Natural killer cell (primary cell): ENCODE measurements around the gene EPHB4. TPM values are rescaled to one million over a fixed set of nuclear protein-coding genes. Genes with fewer than 3 reads are reported as not detected.
A peak's percentile ranks its signal among the peaks of the same experiment; 100 is the strongest.

Source experiments
- ATAC-seq, 3 donors: fragments of 150-1000 bp in 2 of 3; fragments of 200-7000 bp in 1 of 3; cut with Tn5 transposase; 1 replicate in 1 of 3; 2 replicates in 2 of 3; pipeline ENCODE4 v1.10.0; 2021; ENCODE audit warnings: mild to moderate bottlenecking in 2 of 3, moderate library complexity in 2 of 3
- DNase-seq, 2 donors: peaks; one replicate each; pipeline versions ENCODE4 v3.0.0 to v3.0.0-alpha.2; 2013 to 2021; ENCODE audit warnings: mixed read lengths in 1 of 2
- H3K27ac ChIP-seq: one replicate; pipeline ENCODE4 v1.5.1; 2013; ENCODE audit warnings: mild to moderate bottlenecking, low read length
- H3K27me3 ChIP-seq: one replicate; pipeline ENCODE4 v1.6.1; 2013; ENCODE audit warnings: low read length; ENCODE audit not compliant: control insufficient read depth, insufficient read depth
- H3K36me3 ChIP-seq: one replicate; pipeline ENCODE4 v1.6.1; 2013; ENCODE audit warnings: low read length; ENCODE audit not compliant: control insufficient read depth, insufficient read depth
- H3K4me1 ChIP-seq: one replicate; pipeline ENCODE4 v1.6.1; 2013; ENCODE audit warnings: low read length; ENCODE audit not compliant: control insufficient read depth, insufficient read depth
- H3K4me3 ChIP-seq: one replicate; pipeline ENCODE4 v1.5.1; 2013; ENCODE audit warnings: low read length
- H3K9me3 ChIP-seq: one replicate; pipeline ENCODE4 v1.6.1; 2013; ENCODE audit warnings: low read length; ENCODE audit not compliant: control insufficient read depth, insufficient read depth
- H3K27ac Mint-ChIP-seq, 2 donors: one replicate each; pipeline ENCODE4 v1.8.0; 2022; ENCODE audit warnings: mild to moderate bottlenecking in 2 of 2, mixed read lengths in 2 of 2, moderate library complexity in 1 of 2
- H3K27me3 Mint-ChIP-seq, 2 donors: one replicate each; pipeline ENCODE4 v1.8.0; 2022; ENCODE audit warnings: low read depth in 2 of 2, mixed read lengths in 2 of 2
- H3K36me3 Mint-ChIP-seq: one replicate; pipeline ENCODE4 v1.8.0; 2022; ENCODE audit warnings: mixed read lengths
- H3K4me1 Mint-ChIP-seq, 2 donors: one replicate each; pipeline ENCODE4 v1.8.0; 2022; ENCODE audit warnings: mixed read lengths in 2 of 2
- H3K4me3 Mint-ChIP-seq: one replicate; pipeline ENCODE4 v1.8.0; 2022; ENCODE audit warnings: mild to moderate bottlenecking, moderate library complexity, mixed read lengths
- H3K9me3 Mint-ChIP-seq, 2 donors: one replicate each; pipeline ENCODE4 v1.8.0; 2022; ENCODE audit warnings: mixed read lengths in 2 of 2
- WGBS: methylation state at CpG from one replicate; pipeline ENCODE4 v1.1.7; 2013; ENCODE audit warnings: missing lambda C conversion rate; ENCODE audit not compliant: insufficient coverage; 5-methylcytosine and 5-hydroxymethylcytosine counted together
- intact Hi-C: fragments of 100-400 bp; cut with micrococcal nuclease; formaldehyde crosslinking; loops from one replicate; pipeline ENCODE4 v1.14.2; 2022
- total RNA-seq, 4 donors: library from RNA; stranded (reverse); fragments of 120-200 nt in 1 of 4; gene quantifications; one replicate each; pipeline versions ENCODE4 v1.2.3 to v1.2.4, GENCODE V29; 2013 to 2022
- TF ChIP-seq, protein P1 (sequence below): fragments of 200-600 bp; IDR thresholded peaks from one replicate; pipeline ENCODE4 v1.8.0; 2022; ENCODE audit warnings: antibody characterized with exemption

The EPHB4 gene
- total RNA-seq, 3 donors from 2014 or later (not counting 1 experiment from before 2014, with no cell fraction given): 0.66 to 1.5 (median 0.88) TPM

DNA sequence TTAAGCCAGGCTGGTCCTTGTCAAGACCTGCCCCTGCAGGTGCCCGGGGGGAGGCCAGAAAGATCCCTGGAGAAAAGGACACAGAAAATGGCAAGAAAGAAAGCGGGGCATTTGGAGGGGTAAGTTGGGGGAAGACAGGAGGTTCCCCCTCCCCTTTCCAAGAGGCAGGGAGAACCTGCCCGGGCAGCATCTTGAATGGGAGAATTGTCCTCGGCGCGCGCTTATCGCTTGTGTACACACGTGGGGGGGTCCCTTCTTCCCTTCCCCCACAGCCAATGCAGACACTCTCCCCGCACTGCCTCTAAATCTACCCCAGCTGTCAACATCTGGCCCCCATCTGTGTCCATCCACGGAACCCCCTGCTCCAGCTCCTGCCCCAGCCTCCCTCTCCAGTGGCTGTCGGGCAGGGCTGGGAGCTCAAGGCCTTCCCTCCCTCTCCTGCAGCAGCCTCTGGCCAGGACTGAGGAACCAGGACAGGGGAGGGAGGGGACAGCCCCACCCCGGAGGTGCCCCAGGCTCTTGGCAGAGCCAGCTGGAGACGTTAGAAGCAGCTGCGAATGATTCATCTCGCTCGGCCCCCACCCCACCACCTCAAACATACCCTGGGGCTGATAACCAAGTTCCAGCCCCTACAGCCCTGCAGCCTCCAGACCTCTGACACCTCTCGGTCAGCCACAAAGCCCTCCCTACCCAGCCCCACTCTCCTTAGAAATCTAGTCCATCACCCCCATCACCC is 25.3 kb downstream of the EPHB4 start:
- H3K27ac ChIP-seq: no peak overlapping the region

DNA sequence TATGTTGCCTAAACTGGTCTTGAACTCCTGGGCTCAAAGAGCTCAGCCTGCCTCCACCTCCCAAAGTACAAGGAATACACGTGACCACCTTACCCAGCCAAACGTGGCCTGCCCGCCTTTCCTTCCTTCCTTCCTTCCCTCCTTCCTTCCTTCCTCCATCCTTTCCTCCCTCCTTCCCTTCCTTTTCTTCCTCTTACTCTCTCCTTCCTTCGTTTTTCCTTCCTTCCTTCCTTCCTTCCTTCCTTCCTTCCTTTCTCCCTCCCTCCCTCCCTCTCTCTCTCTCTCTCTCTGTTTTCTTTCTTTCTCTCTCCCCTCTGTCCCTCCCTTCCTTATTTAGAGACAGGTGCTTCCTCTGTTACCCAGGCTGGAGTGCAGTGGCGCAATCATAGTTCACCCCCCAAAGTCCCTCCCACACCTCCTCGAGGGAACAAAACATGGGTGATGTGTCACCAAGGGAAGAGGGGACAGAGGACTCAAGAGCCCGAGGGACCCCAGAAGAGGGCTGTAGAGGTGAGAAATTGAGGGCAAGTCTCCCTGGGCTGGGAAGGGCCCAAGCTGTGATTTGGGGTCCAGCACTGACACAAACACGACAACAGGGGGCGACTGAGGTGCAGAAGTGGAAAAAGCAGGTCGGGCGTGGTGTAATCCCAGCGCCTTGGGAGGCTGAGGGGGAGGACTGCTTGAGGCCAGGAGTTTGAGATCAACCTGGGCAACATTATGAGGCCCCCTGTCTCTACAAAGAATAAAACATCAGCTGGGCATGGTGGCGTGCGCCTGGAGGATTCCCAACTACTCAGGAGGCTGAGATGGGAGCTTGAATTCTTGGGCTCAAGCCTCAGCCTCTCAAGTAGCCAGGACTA is 28.1 kb downstream of the EPHB4 start:
- no peak overlapping the region for H3K4me3 Mint-ChIP-seq
- 17% methylated on average over 12 of the region's 14 CpGs for WGBS
- TF ChIP-seq, protein P1, sequence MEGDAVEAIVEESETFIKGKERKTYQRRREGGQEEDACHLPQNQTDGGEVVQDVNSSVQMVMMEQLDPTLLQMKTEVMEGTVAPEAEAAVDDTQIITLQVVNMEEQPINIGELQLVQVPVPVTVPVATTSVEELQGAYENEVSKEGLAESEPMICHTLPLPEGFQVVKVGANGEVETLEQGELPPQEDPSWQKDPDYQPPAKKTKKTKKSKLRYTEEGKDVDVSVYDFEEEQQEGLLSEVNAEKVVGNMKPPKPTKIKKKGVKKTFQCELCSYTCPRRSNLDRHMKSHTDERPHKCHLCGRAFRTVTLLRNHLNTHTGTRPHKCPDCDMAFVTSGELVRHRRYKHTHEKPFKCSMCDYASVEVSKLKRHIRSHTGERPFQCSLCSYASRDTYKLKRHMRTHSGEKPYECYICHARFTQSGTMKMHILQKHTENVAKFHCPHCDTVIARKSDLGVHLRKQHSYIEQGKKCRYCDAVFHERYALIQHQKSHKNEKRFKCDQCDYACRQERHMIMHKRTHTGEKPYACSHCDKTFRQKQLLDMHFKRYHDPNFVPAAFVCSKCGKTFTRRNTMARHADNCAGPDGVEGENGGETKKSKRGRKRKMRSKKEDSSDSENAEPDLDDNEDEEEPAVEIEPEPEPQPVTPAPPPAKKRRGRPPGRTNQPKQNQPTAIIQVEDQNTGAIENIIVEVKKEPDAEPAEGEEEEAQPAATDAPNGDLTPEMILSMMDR: peak; percentile 29
- no peak overlapping the region for H3K27ac Mint-ChIP-seq
- DNase-seq (peak in 1 of 2 donors; percentile 70), ATAC-seq (peak in 1 of 3 donors; percentile 45)
- H3K9me3 ChIP-seq: no peaks in the 10 kb centered on the region
- intact Hi-C loops: loop anchor here (5.0 kb wide), 1 partner anchor 53 kb away; the partner anchor contains the start of gene SLC12A9
- peaks cover 4 to 10% of the 10 kb centered on the region in 2 donors for H3K4me1 Mint-ChIP-seq
- peaks cover 2% of the 10 kb centered on the region for H3K27me3 ChIP-seq
- no peaks in the 10 kb centered on the region for H3K36me3 Mint-ChIP-seq
- H3K27ac ChIP-seq: no peak overlapping the region
- H3K36me3 ChIP-seq: no peaks in the 10 kb centered on the region
- H3K4me1 ChIP-seq: peaks cover 13% of the 10 kb centered on the region
- H3K4me3 ChIP-seq: no peak overlapping the region
- no peaks in the 10 kb centered on the region for H3K9me3 Mint-ChIP-seq
- peaks cover 7 to 18% of the 10 kb centered on the region in 2 donors for H3K27me3 Mint-ChIP-seq

More for the DNA sequence above, 25.3 kb downstream of the EPHB4 start:
- ATAC-seq (no peak), DNase-seq (no peak)
- TF ChIP-seq, protein P1: no peak
- Mint-ChIP-seq H3K4me3 (no peak overlapping the region), H3K27me3 (peaks cover 7 to 15% of the 10 kb centered on the region in 2 donors), H3K27ac (no peak overlapping the region), H3K9me3 (no peaks in the 10 kb centered on the region), H3K4me1 (peaks cover 4 to 10% of the 10 kb centered on the region in 2 donors), H3K36me3 (no peaks in the 10 kb centered on the region)
- H3K4me3 ChIP-seq: no peak overlapping the region
- H3K36me3 ChIP-seq: no peaks in the 10 kb centered on the region
- peaks cover 13% of the 10 kb centered on the region for H3K4me1 ChIP-seq
- no peaks in the 10 kb centered on the region for H3K9me3 ChIP-seq
- 52% methylated on average over 17 of the region's 18 CpGs for WGBS
- intact Hi-C loops: no loop called here
- H3K27me3 ChIP-seq: peaks cover 2% of the 10 kb centered on the region

DNA sequence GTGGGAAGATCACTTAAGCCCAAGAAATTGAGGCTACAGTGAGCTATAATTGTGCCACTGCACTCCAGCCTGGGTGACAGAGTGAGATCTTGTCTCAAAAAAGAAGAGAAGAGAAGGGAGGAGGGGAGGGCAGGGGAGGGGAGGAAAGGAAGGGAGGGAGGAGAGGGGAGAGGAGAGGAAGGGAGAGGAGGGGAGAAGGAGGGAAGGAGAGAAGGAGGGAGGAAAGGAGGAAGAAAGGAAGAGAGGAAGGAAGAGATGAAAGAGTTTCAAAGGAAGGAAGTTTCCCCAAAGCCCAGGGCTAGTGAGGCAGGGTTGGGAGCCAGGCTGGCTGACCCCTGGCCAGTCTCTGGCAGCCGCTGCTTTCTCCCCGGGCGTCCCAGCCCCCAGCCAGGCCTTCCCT is 32.6 kb downstream of the EPHB4 start:
- Histone ChIP-seq H3K9me3 (no peaks in the 10 kb centered on the region), H3K4me1 (no peaks in the 10 kb centered on the region), H3K36me3 (no peaks in the 10 kb centered on the region), H3K27me3 (peaks cover 1% of the 10 kb centered on the region), H3K4me3 (no peak overlapping the region), H3K27ac (no peak overlapping the region)
- TF ChIP-seq, protein P1: no peak
- no peak for DNase-seq
- no peaks in the 10 kb centered on the region for H3K9me3 Mint-ChIP-seq
- no peaks in the 10 kb centered on the region for H3K36me3 Mint-ChIP-seq
- H3K4me1 Mint-ChIP-seq: peaks cover 0 to 5% of the 10 kb centered on the region in 2 donors
- no peak overlapping the region for H3K4me3 Mint-ChIP-seq
- peaks cover 0 to 9% of the 10 kb centered on the region in 2 donors for H3K27me3 Mint-ChIP-seq
- intact Hi-C loops: loop anchor here (5.0 kb wide), 1 partner anchor 58 kb away; the partner anchor contains the start of gene SLC12A9
- no peak for ATAC-seq
- no peak overlapping the region for H3K27ac Mint-ChIP-seq
- WGBS: 72% methylated on average over 3 of the region's 3 CpGs
